ENCODE data around the gene ATP6V1F.

- TF ChIP-seq CTCF (IDR thresholded peaks at IDR 0.05; ENCODE audit: low read depth, low read length) = no peak
- no peak for TF ChIP-seq EZH2phosphoT487 (IDR thresholded peaks at IDR 0.05; ENCODE audit: low read depth)
Measured at GRCh38 chr7:128847721-128848211, 14.9 kb upstream of the ATP6V1F start.
